ENCODE data around the gene MFN2. TPM values are rescaled to one million over a fixed set of nuclear protein-coding genes. Genes with fewer than 3 reads are reported as not detected.

MFN2 gene
- total RNA-seq, 4 donors from 2014 or later, result 80.0 to 131 (median 111) TPM

GRCh38 chr1:11943619-11944018 is 36.6 kb upstream of the MFN2 start:
- 54 to 70% methylated on average over 3 to 4 of the region's 4 CpGs for WGBS, 2 donors
- Histone ChIP-seq H3K9me3 (no peaks in the 10 kb centered on the region), H3K4me3 (replicated peaks in 1 of 3) (no peak overlapping the region), H3K4me1 (peaks cover 6 to 20% of the 10 kb centered on the region in 2 donors), H3K36me3 (no peaks in the 10 kb centered on the region), H3K27ac (peak overlapping the region in 1 of 3 donors; percentile 1), H3K27me3 (no peaks in the 10 kb centered on the region)
- DNase-seq, result no peak
- TF ChIP-seq POLR2A (IDR thresholded peaks at IDR 0.05) (no peak), CTCF (IDR thresholded peaks at IDR 0.05) (no peak)
- intact Hi-C loops (cut with DNase I), result no loop called here

- WGBS, 2 donors, result 34 to 51% methylated on average over 12 of the region's 12 CpGs
- Histone ChIP-seq H3K27me3 (no peaks in the 10 kb centered on the region), H3K4me3 (replicated peaks in 1 of 3) (no peak overlapping the region), H3K9me3 (no peaks in the 10 kb centered on the region), H3K27ac (peak overlapping the region in 2 of 3 donors; percentile 24 to 65), H3K4me1 (peaks cover 6 to 14% of the 10 kb centered on the region in 2 donors), H3K36me3 (no peaks in the 10 kb centered on the region)
- DNase-seq, result peak; percentile 78 to 79
- TF ChIP-seq POLR2A (IDR thresholded peaks at IDR 0.05), result peak in 1 of 2 donors; percentile 9
- no peak for TF ChIP-seq CTCF (IDR thresholded peaks at IDR 0.05)
- intact Hi-C loops (cut with DNase I), result no loop called here
Observed at GRCh38 chr1:11944358-11944931, 35.8 kb upstream of the MFN2 start.

GRCh38 chr1:11946647-11947046 is 33.6 kb upstream of the MFN2 start:
- no peak overlapping the region for H3K27ac ChIP-seq
- 64 to 76% methylated on average over 3 of the region's 3 CpGs for WGBS, 2 donors
- no peak for DNase-seq
- TF ChIP-seq POLR2A (IDR thresholded peaks at IDR 0.05) (no peak), CTCF (IDR thresholded peaks at IDR 0.05) (no peak)
- peaks cover 0 to 6% of the 10 kb centered on the region in 2 donors for H3K4me1 ChIP-seq
- no peak overlapping the region for H3K4me3 ChIP-seq (replicated peaks in 1 of 3)
- intact Hi-C loops (cut with DNase I), result no loop called here
- no peaks in the 10 kb centered on the region for H3K36me3 ChIP-seq
- no peaks in the 10 kb centered on the region for H3K27me3 ChIP-seq
- H3K9me3 ChIP-seq, result no peaks in the 10 kb centered on the region

GRCh38 chr1:11948822-11949458 is 31.3 kb upstream of the MFN2 start:
- Histone ChIP-seq H3K27me3 (no peaks in the 10 kb centered on the region), H3K36me3 (peaks cover 0 to 4% of the 10 kb centered on the region in 2 donors), H3K9me3 (no peaks in the 10 kb centered on the region), H3K4me1 (no peaks in the 10 kb centered on the region), H3K27ac (no peak overlapping the region), H3K4me3 (replicated peaks in 1 of 3) (no peak overlapping the region)
- intact Hi-C loops (cut with DNase I), result no loop called here
- WGBS, 2 donors, result 92 to 94% methylated on average over 6 of the region's 6 CpGs
- DNase-seq, result no peak
- TF ChIP-seq POLR2A (IDR thresholded peaks at IDR 0.05) (no peak), CTCF (IDR thresholded peaks at IDR 0.05) (no peak)

GRCh38 chr1:11951901-11952300 is 28.3 kb upstream of the MFN2 start:
- DNase-seq, result no peak
- intact Hi-C loops (cut with DNase I), result no loop called here
- H3K4me1 ChIP-seq, result no peaks in the 10 kb centered on the region
- 90 to 100% methylated on average over 2 of the region's 2 CpGs for WGBS, 2 donors
- peaks cover 5 to 8% of the 10 kb centered on the region in 2 donors for H3K36me3 ChIP-seq
- H3K27me3 ChIP-seq, result no peaks in the 10 kb centered on the region
- H3K27ac ChIP-seq, result no peak overlapping the region
- H3K9me3 ChIP-seq, result no peaks in the 10 kb centered on the region
- TF ChIP-seq CTCF (IDR thresholded peaks at IDR 0.05), result no peak
- TF ChIP-seq POLR2A (IDR thresholded peaks at IDR 0.05), result no peak
- H3K4me3 ChIP-seq (replicated peaks in 1 of 3), result no peak overlapping the region
